Uterus (tissue), 2 donors: ENCODE results near the gene PLPP7.

Experiments used
- CTCF ChIP-seq, 4 experiments: fragments of 200-600 bp in 2 of 4; fragments of 450-650 bp in 2 of 4; sonication (generic) in 2 of 4; IDR thresholded peaks; one replicate each; pipeline ENCODE4 v1.5.1; 2016 to 2019; ENCODE audit warnings: antibody characterized with exemption in 4 of 4, mild to moderate bottlenecking in 2 of 4, moderate library complexity in 1 of 4
- POLR2A ChIP-seq, 2 donors: fragments of 450-650 bp; IDR thresholded peaks; one replicate each; pipeline ENCODE4 v1.6.1; 2016; ENCODE audit warnings: antibody characterized with exemption in 2 of 2, mild to moderate bottlenecking in 1 of 2, moderate library complexity in 1 of 2

- TF ChIP-seq CTCF (IDR thresholded peaks at IDR 0.05) (no peak), POLR2A (IDR thresholded peaks at IDR 0.05) (peak in 1 of 2 donors; percentile 8)
These were observed 11.4 kb upstream of the PLPP7 start for GRCh38 chr9:131277910-131278701.
